GM12878 (cell line): ENCODE results near the gene LRRC56. TPM values are rescaled to one million over a fixed set of nuclear protein-coding genes. Genes with fewer than 3 reads are reported as not detected.

Experiments
- ATAC-seq: fragments of 200-7000 bp; cut with Tn5 transposase; 3 replicates; pipeline ENCODE4 v1.9.1; 2020; ENCODE audit warnings: mild to moderate bottlenecking, moderate library complexity
- BruUV-seq: library from RNA; stranded (reverse); fragments of 400-500 nt; replicated peaks from 2 replicates; lab custom pipeline; 2021; lab: Mats Ljungman, UMichigan
- CTCF ChIA-PET: fragments of 300-600 bp; sonication (Branson Sonifier 250); formaldehyde crosslinking; extraction: SDS; loops from one replicate; lab custom pipeline; 2021; ENCODE audit warnings: inconsistent platforms; lab: Yijun Ruan, JAX
- POLR2A ChIA-PET: fragments of 350-600 bp; formaldehyde crosslinking; extraction: SDS; loops from one replicate; lab custom pipeline; 2021; ENCODE audit warnings: inconsistent platforms; lab: Charles Lee
- RAD21 ChIA-PET: fragments of 300-600 bp; sonication (Branson Sonifier 250); formaldehyde crosslinking; loops from one replicate; lab custom pipeline; 2023; ENCODE audit warnings: antibody characterized with exemption; ENCODE audit not compliant: unreplicated experiment; lab: Charles Lee
- SMC1A ChIA-PET: fragments of 300-600 bp; sonication (Branson Sonifier 250); formaldehyde crosslinking; loops from one replicate; lab custom pipeline; 2023; ENCODE audit not compliant: unreplicated experiment, uncharacterized antibody; lab: Charles Lee
- DNase-seq: peaks from one replicate; pipeline ENCODE4 v3.0.0-alpha.2; 2011; ENCODE audit warnings: low read depth, low spot score
- FAIRE-seq: peaks from 3 replicates; lab custom pipeline; 2011; peaks lifted over from hg19 to GRCh38; lab: Jason Lieb, UNC
- H2AFZ ChIP-seq: 2 replicates; pipeline ENCODE4 v1.6.0; 2011; ENCODE audit warnings: low read depth, low read length, control low read depth; ENCODE audit not compliant: control insufficient read depth
- H3K27ac ChIP-seq: 2 replicates; pipeline ENCODE4 v1.5.1; 2011; ENCODE audit warnings: control low read depth; ENCODE audit not compliant: control insufficient read depth, insufficient read depth
- H3K27me3 ChIP-seq, 2 experiments: replicated peaks in 1 of 2; 2 replicates each; pipeline versions ENCODE4 v1.6.0 to v1.6.1; 2011; ENCODE audit warnings: low read length in 1 of 2; ENCODE audit not compliant: control insufficient read depth in 2 of 2, insufficient read depth in 2 of 2
- H3K36me3 ChIP-seq, 2 experiments: 2 replicates each; pipeline ENCODE4 v1.5.1; 2011; ENCODE audit warnings: low read length in 1 of 2; ENCODE audit not compliant: control insufficient read depth in 2 of 2, insufficient read depth in 2 of 2
- H3K4me1 ChIP-seq: 2 replicates; pipeline ENCODE4 v1.6.1; 2011; ENCODE audit warnings: mild to moderate bottlenecking, low read length, moderate library complexity, mixed read lengths; ENCODE audit not compliant: control insufficient read depth, insufficient read depth
- H3K4me2 ChIP-seq: 2 replicates; pipeline ENCODE4 v1.6.0; 2011; ENCODE audit warnings: control low read depth; ENCODE audit not compliant: control insufficient read depth, insufficient read depth
- H3K4me3 ChIP-seq: fragments of 200-600 bp; sonication (generic); 2 replicates; pipeline ENCODE4 v1.5.1; 2016
- H3K79me2 ChIP-seq: 2 replicates; pipeline ENCODE4 v1.6.0; 2011; ENCODE audit warnings: low read length; ENCODE audit not compliant: control insufficient read depth, insufficient read depth
- H3K9ac ChIP-seq: 2 replicates; pipeline ENCODE4 v1.8.0; 2011; ENCODE audit warnings: low read length, control low read depth, mixed read lengths; ENCODE audit not compliant: control insufficient read depth, insufficient read depth
- H3K9me3 ChIP-seq: replicated peaks from 3 replicates; pipeline ENCODE4 v1.5.1; 2011; ENCODE audit warnings: mild to moderate bottlenecking, low read length; ENCODE audit not compliant: control insufficient read depth, insufficient read depth
- H4K20me1 ChIP-seq: 2 replicates; pipeline ENCODE4 v1.6.0; 2011; ENCODE audit not compliant: control insufficient read depth, insufficient read depth
- HDAC6 ChIP-seq: fragments of 200-600 bp; sonication (generic); IDR thresholded peaks from one replicate; pipeline ENCODE4 v1.8.0; 2017; ENCODE audit warnings: antibody characterized with exemption; ENCODE audit not compliant: unreplicated experiment
- NRF1 ChIP-seq: conservative IDR thresholded peaks from 2 replicates; pipeline ENCODE4 v1.6.1; 2011; ENCODE audit warnings: mild to moderate bottlenecking, low read depth, low read length, improper control_type of control experiment
- RB1 ChIP-seq: fragments of 450-650 bp; formaldehyde crosslinking; IDR thresholded peaks from 2 replicates; pipeline ENCODE4 v1.6.1; 2017; ENCODE audit warnings: mild to moderate bottlenecking, borderline replicate concordance
- SIN3A ChIP-seq: IDR thresholded peaks from 2 replicates; pipeline ENCODE4 v1.6.1; 2012; ENCODE audit warnings: low read depth, low read length, improper control_type of control experiment
- ZNF24 ChIP-seq: fragments of 450-650 bp; IDR thresholded peaks from 2 replicates; pipeline ENCODE4 v1.6.1; 2017; ENCODE audit warnings: antibody characterized with exemption, mild to moderate bottlenecking
- WGBS: methylation state at CpG from one replicate; pipeline ENCODE4 v1.1.6; 2016; ENCODE audit warnings: low lambda C conversion rate; ENCODE audit not compliant: insufficient replicate concordance, insufficient coverage; ENCODE audit errors: missing lambda C conversion rate; 5-methylcytosine and 5-hydroxymethylcytosine counted together
- in situ Hi-C: fragments of 300-500 bp; cut with MboI; formaldehyde crosslinking; loops from 9 replicates; pipeline ENCODE4 v1.14.3; 2018; ENCODE audit warnings: mixed read lengths
- intact Hi-C: fragments of 100-400 bp; cut with micrococcal nuclease; formaldehyde crosslinking; loops from one replicate; pipeline ENCODE4 v1.14.2; 2022; ENCODE audit not compliant: unreplicated experiment
- polyA plus RNA-seq, 11 experiments: library from polyadenylated mRNA; depleted of rRNA in 4 of 11; unstranded in 6 of 11; stranded (reverse) in 5 of 11; fragments of >200 nt; fragmentation: Nextera tagmentation in 4 of 11; fragmentation: Illumina TruSeq in 1 of 11; extraction: Ambion mirVana in 4 of 11; extraction: Trizol in 1 of 11; gene quantifications; 1 replicate in 1 of 11; 2 replicates in 10 of 11; pipeline versions ENCODE4 v1.2.1 to v1.2.3, GENCODE V29; 2011 to 2016; ENCODE audit warnings: inconsistent platforms in 2 of 11, missing spikeins in 2 of 11, low read depth in 1 of 11
- total RNA-seq, 4 experiments: library from RNA; depleted of rRNA in 3 of 4; stranded (reverse); fragments of >200 nt in 3 of 4; fragmentation: Illumina TruSeq in 1 of 4; extraction: Trizol in 1 of 4; gene quantifications; 2 replicates each; pipeline versions ENCODE4 v1.2.1 to v1.2.3, GENCODE V29; 2013 to 2021
- TF ChIP-seq, protein P1 (sequence below): IDR thresholded peaks from 2 replicates; pipeline ENCODE4 v1.6.1; 2012; ENCODE audit warnings: improper control_type of control experiment, low read depth, low read length; ENCODE audit not compliant: insufficient replicate concordance

Gene LRRC56
- total and polyA plus RNA-seq, 10 of the 15 experiments (the other 5 are each of a cell fraction or from before 2014, with no cell fraction given): 0.02 to 1.9 (median 0.75) TPM; not detected in 1

DNA sequence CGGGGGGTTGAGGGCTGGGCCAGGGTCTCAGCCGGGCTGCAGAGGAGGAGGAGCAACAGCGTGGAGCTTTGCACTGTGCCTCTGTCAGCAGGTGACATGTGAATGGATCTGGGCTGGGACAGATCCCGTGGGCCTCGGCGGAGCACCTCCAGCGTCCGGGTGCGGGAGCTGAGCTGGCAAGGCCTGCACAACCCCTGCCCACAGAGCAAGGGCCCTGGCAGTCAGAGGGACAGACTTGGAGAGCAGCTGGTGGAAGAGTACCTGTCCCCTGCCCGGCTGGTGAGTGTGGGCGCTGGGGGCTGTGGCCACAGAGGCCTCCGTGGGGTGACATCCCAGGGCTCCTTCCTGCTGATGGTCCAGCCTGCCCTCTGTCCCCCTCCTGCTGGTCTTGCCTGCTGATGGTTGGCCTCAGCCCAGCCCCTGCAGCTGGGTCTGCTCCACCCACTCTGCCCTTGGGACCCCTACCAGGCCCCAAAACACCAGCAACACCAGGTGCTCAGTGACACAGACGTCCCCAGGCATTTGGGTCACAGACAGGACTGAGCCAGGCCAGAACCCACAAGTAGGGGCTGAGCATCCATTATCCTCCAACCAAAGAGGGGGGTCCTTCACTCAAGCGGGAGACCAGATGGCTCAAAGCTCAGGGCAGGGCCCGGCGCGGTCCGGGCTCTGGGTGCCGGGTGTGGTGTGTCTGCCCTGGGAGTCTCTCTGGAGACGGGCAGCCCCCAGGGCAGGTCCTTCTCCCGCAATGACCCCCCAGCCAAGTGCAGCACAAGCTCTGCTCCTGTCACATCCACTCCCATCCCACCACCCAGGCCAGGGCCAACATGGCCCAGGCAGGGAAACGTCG is 3.5 kb downstream of the LRRC56 start:
- FAIRE-seq (no peak), ATAC-seq (no peak), DNase-seq (no peak)
- H3K27me3 ChIP-seq: no peaks in the 10 kb centered on the region
- H3K4me2 ChIP-seq: no peak overlapping the region
- no TSS peak for BruUV-seq
- WGBS: 88% methylated on average over 23 of the region's 23 CpGs
- ChIA-PET RAD21 (no interaction called here), POLR2A (no interaction called here), CTCF (interaction anchor here (0.7 kb wide), 1 partner anchor 134 kb away, joined by 3 read pairs; no protein-coding TSS in a partner anchor), SMC1A (no interaction called here)
- H3K9me3 ChIP-seq: no peaks in the 10 kb centered on the region
- H3K79me2 ChIP-seq: no peaks in the 10 kb centered on the region
- TF ChIP-seq ZNF24 (no peak), HDAC6 (no peak), NRF1 (no peak), SIN3A (no peak), RB1 (no peak)
- TF ChIP-seq, protein P1, sequence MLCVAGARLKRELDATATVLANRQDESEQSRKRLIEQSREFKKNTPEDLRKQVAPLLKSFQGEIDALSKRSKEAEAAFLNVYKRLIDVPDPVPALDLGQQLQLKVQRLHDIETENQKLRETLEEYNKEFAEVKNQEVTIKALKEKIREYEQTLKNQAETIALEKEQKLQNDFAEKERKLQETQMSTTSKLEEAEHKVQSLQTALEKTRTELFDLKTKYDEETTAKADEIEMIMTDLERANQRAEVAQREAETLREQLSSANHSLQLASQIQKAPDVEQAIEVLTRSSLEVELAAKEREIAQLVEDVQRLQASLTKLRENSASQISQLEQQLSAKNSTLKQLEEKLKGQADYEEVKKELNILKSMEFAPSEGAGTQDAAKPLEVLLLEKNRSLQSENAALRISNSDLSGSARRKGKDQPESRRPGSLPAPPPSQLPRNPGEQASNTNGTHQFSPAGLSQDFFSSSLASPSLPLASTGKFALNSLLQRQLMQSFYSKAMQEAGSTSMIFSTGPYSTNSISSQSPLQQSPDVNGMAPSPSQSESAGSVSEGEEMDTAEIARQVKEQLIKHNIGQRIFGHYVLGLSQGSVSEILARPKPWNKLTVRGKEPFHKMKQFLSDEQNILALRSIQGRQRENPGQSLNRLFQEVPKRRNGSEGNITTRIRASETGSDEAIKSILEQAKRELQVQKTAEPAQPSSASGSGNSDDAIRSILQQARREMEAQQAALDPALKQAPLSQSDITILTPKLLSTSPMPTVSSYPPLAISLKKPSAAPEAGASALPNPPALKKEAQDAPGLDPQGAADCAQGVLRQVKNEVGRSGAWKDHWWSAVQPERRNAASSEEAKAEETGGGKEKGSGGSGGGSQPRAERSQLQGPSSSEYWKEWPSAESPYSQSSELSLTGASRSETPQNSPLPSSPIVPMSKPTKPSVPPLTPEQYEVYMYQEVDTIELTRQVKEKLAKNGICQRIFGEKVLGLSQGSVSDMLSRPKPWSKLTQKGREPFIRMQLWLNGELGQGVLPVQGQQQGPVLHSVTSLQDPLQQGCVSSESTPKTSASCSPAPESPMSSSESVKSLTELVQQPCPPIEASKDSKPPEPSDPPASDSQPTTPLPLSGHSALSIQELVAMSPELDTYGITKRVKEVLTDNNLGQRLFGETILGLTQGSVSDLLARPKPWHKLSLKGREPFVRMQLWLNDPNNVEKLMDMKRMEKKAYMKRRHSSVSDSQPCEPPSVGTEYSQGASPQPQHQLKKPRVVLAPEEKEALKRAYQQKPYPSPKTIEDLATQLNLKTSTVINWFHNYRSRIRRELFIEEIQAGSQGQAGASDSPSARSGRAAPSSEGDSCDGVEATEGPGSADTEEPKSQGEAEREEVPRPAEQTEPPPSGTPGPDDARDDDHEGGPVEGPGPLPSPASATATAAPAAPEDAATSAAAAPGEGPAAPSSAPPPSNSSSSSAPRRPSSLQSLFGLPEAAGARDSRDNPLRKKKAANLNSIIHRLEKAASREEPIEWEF: no peak
- H3K36me3 ChIP-seq: no peaks in the 10 kb centered on the region
- H3K4me3 ChIP-seq: no peak overlapping the region
- no peak overlapping the region for H2AFZ ChIP-seq
- peaks cover 20% of the 10 kb centered on the region for H3K4me1 ChIP-seq
- peaks cover 4% of the 10 kb centered on the region; the same call in 1 of the 2 replicates for H4K20me1 ChIP-seq
- H3K27ac ChIP-seq: no peak overlapping the region
- intact Hi-C loops: no loop called here
- in situ Hi-C loops: no loop called here
- no peak overlapping the region for H3K9ac ChIP-seq
